MM.1S (cell line): Measurements from ENCODE around the gene NT5M.

Source experiments
- DNase-seq: peaks from one replicate; pipeline ENCODE4 v3.0.0-alpha.2; 2015
- H2AFZ ChIP-seq: fragments of 300-600 bp; sonication (generic); 2 replicates; pipeline ENCODE4 v1.6.0; 2016; ENCODE audit warnings: antibody characterized with exemption, low read length
- H3F3A ChIP-seq: fragments of 300-600 bp; sonication (generic); 2 replicates; pipeline ENCODE4 v1.6.1; 2016; ENCODE audit warnings: mild to moderate bottlenecking, antibody characterized with exemption, low read length, moderate library complexity, mixed read lengths; ENCODE audit not compliant: insufficient read depth
- H3K27ac ChIP-seq: fragments of 300-600 bp; sonication (generic); 2 replicates; pipeline ENCODE4 v1.5.1; 2016; ENCODE audit warnings: mild to moderate bottlenecking, low read length
- H3K27me3 ChIP-seq: fragments of 300-600 bp; sonication (generic); replicated peaks from 2 replicates; pipeline ENCODE4 v1.6.0; 2016; ENCODE audit warnings: low read length; ENCODE audit not compliant: insufficient read depth
- H3K36me3 ChIP-seq: fragments of 300-600 bp; sonication (generic); replicated peaks from 2 replicates; pipeline ENCODE4 v1.6.1; 2016; ENCODE audit warnings: mild to moderate bottlenecking, low read length, mixed read lengths; ENCODE audit not compliant: insufficient read depth
- H3K4me1 ChIP-seq: fragments of 300-600 bp; sonication (generic); 2 replicates; pipeline ENCODE4 v1.6.1; 2016; ENCODE audit warnings: low read length, mixed read lengths
- H3K4me2 ChIP-seq: fragments of 300-600 bp; sonication (generic); 2 replicates; pipeline ENCODE4 v1.6.0; 2016; ENCODE audit warnings: low read depth, low read length
- H3K4me3 ChIP-seq: fragments of 300-600 bp; sonication (generic); 2 replicates; pipeline ENCODE4 v1.5.1; 2016; ENCODE audit warnings: low read length, mixed read lengths
- H3K79me2 ChIP-seq: fragments of 300-600 bp; sonication (generic); 2 replicates; pipeline ENCODE4 v1.6.1; 2016; ENCODE audit warnings: mixed run types, low read length, mixed read lengths
- H3K9ac ChIP-seq: fragments of 300-600 bp; sonication (generic); 2 replicates; pipeline ENCODE4 v1.6.1; 2016; ENCODE audit warnings: low read length, mixed read lengths
- H3K9me2 ChIP-seq: fragments of 300-600 bp; sonication (generic); replicated peaks from 2 replicates; pipeline ENCODE4 v1.6.1; 2016; ENCODE audit warnings: mild to moderate bottlenecking, low read length, mixed read lengths; ENCODE audit not compliant: insufficient read depth
- H3K9me3 ChIP-seq: fragments of 300-600 bp; sonication (generic); replicated peaks from 2 replicates; pipeline ENCODE4 v1.6.1; 2016; ENCODE audit warnings: mild to moderate bottlenecking, low read length, mixed read lengths; ENCODE audit not compliant: insufficient read depth
- H4K20me1 ChIP-seq: fragments of 300-600 bp; sonication (generic); 2 replicates; pipeline ENCODE4 v1.6.1; 2016; ENCODE audit warnings: mild to moderate bottlenecking, low read length, moderate library complexity, mixed read lengths; ENCODE audit not compliant: insufficient read depth
- EZH2 ChIP-seq: fragments of 300-600 bp; sonication (generic); optimal IDR thresholded peaks from 2 replicates; pipeline ENCODE3; 2017; ENCODE audit warnings: low read depth, mild to moderate bottlenecking, antibody characterized with exemption, low read length, mixed read lengths
- EZH2phosphoT487 ChIP-seq: fragments of 300-600 bp; sonication (generic); IDR thresholded peaks from 2 replicates; pipeline ENCODE4 v1.6.1; 2018; ENCODE audit warnings: antibody characterized with exemption, low read length
- TF ChIP-seq, protein P1 (sequence below): fragments of 300-600 bp; sonication (generic); IDR thresholded peaks from 2 replicates; pipeline ENCODE4 v1.5.1; 2016; ENCODE audit warnings: antibody characterized with exemption, low read length, mixed read lengths

The NT5M gene

DNA sequence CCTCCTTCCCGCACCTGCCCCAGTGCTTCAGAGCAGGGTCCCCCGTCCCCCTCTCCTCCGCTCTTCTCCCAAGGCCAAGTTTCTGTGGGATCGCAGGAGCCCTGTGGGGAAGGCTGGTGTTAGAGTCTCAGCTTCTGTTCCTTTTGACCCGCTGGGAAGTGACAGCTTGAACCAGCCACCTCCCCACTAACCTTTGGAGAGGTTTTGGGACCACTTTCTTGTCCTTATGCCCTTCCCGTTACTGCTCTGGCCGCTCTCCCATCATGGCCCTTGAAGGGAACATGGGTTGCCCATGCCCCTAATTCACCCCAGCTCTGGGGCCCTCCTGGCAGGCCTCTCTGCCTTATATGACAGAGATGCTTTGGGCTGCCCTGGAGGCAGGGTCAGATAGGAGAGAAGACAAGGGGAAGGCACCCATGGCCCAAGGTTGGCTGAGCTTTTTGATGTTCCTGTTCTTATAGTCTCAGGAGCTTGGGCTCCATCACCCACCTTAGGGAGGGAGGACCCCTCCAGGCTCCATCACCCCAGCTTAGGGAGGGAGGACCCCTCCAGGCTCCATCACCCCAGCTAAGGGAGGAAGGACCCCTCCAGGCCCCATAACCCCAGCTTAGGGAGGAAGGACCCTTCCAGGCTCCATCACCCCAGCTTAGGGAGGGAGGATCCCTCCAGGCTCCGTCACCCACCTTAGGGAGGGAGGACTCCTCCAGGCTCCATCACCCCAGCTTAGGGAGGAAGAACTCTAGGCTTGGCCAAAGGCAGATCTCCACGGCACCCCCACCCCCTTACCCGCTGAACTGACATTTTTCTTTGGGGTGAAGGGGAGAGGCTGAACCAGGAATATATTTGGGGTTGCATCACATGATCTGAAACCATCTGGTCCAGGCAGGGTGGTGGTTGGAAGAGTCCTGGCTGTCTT is 45.0 kb downstream of the NT5M start:
- Histone ChIP-seq H3K36me3 (no peaks in the 10 kb centered on the region), H3K9me3 (no peaks in the 10 kb centered on the region), H3F3A (no peaks in the 10 kb centered on the region), H3K4me2 (no peak overlapping the region), H3K9me2 (no peaks in the 10 kb centered on the region), H3K27ac (no peak overlapping the region), H3K4me3 (no peak overlapping the region), H3K79me2 (no peaks in the 10 kb centered on the region), H3K9ac (no peak overlapping the region), H3K4me1 (peaks cover 6% of the 10 kb centered on the region; the same call in 1 of the 2 replicates), H3K27me3 (no peaks in the 10 kb centered on the region), H4K20me1 (no peaks in the 10 kb centered on the region), H2AFZ (no peak overlapping the region)
- TF ChIP-seq EZH2phosphoT487, result no peak
- DNase-seq, result no peak

DNA sequence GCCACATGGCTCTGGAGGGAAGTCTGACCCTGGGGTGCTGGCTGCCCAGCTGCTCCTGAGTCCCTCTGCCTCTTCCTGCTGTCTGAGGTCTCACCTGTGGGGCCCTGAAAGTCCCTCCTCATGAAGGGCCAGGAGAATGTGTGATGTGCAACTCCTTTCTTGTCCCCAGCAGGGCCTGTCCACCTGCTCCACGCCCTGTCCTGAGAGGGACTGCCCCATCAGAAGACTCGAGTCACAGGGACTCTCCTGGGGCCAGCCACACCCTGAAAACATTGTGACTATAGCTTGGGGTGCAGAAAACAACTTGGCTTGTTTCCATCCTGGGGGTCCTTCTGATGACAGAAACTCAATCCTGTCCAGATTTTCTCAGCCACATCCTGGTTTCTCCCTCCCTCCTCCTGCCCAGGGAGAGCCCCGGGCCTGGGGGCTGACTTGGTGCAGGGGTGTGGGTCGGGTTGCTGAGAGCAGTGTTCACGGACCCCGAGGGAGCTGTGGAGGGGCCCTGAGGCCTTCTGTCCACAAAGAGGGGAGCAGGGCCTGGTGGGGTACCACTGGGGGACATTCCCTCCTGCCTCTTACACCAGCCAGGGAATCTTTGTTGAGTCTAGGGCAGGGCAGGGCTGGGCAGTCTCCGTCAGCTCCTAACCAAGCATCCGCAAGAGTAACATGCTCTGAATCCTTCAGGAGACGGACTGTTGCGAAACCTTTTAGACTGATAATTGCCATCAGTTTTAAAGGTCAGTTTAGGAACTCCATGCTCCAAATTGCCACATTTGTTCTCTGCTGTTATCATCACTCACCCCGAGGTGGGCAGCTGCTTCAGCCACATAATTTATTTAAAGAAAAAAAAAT is 45.9 kb downstream of the NT5M start:
- H3K36me3 ChIP-seq, result no peaks in the 10 kb centered on the region
- TF ChIP-seq, protein P1, sequence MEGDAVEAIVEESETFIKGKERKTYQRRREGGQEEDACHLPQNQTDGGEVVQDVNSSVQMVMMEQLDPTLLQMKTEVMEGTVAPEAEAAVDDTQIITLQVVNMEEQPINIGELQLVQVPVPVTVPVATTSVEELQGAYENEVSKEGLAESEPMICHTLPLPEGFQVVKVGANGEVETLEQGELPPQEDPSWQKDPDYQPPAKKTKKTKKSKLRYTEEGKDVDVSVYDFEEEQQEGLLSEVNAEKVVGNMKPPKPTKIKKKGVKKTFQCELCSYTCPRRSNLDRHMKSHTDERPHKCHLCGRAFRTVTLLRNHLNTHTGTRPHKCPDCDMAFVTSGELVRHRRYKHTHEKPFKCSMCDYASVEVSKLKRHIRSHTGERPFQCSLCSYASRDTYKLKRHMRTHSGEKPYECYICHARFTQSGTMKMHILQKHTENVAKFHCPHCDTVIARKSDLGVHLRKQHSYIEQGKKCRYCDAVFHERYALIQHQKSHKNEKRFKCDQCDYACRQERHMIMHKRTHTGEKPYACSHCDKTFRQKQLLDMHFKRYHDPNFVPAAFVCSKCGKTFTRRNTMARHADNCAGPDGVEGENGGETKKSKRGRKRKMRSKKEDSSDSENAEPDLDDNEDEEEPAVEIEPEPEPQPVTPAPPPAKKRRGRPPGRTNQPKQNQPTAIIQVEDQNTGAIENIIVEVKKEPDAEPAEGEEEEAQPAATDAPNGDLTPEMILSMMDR, result no peak
- DNase-seq, result no peak
- H3K9me2 ChIP-seq, result no peaks in the 10 kb centered on the region
- H3K27me3 ChIP-seq, result no peaks in the 10 kb centered on the region
- no peak overlapping the region for H3K27ac ChIP-seq
- H3K9ac ChIP-seq, result no peak overlapping the region
- no peak overlapping the region for H3K4me2 ChIP-seq
- peaks cover 6% of the 10 kb centered on the region; the same call in 1 of the 2 replicates for H3K4me1 ChIP-seq
- no peaks in the 10 kb centered on the region for H3F3A ChIP-seq
- H3K4me3 ChIP-seq, result no peak overlapping the region
- no peaks in the 10 kb centered on the region for H3K9me3 ChIP-seq
- H3K79me2 ChIP-seq, result no peaks in the 10 kb centered on the region
- H4K20me1 ChIP-seq, result no peaks in the 10 kb centered on the region
- H2AFZ ChIP-seq, result no peak overlapping the region

DNA sequence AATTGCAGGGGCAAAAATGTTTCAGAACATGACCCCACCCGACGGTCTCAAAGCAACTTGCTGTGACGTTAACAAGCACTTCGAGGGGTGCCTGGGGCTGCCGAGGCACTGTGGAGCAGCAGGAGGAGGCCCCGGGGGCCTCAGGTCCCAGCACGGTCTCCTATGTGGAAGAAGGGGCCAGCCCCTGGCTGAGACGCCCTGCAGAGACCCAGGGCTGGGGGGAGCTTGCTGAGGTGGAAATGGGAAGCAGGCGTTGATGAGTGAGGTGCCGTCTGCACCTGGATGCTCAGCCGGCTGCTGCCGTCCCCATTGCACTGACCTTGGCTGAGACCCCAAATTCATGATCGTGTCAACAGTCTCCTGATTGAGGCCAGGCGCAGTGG is 46.5 kb downstream of the NT5M start:
- no peaks in the 10 kb centered on the region for H3K79me2 ChIP-seq
- no peaks in the 10 kb centered on the region for H3K27me3 ChIP-seq
- H3F3A ChIP-seq, result no peaks in the 10 kb centered on the region
- no peaks in the 10 kb centered on the region for H4K20me1 ChIP-seq
- H3K27ac ChIP-seq, result no peak overlapping the region
- no peak for DNase-seq
- TF ChIP-seq, protein P1, result no peak
- TF ChIP-seq EZH2, result no peak
- TF ChIP-seq EZH2phosphoT487, result no peak
- H3K4me2 ChIP-seq, result no peak overlapping the region
- H3K9me3 ChIP-seq, result no peaks in the 10 kb centered on the region
- no peak overlapping the region for H3K4me3 ChIP-seq
- H3K9me2 ChIP-seq, result no peaks in the 10 kb centered on the region
- no peak overlapping the region for H3K9ac ChIP-seq
- H2AFZ ChIP-seq, result no peak overlapping the region
- peaks cover 6% of the 10 kb centered on the region; the same call in 1 of the 2 replicates for H3K4me1 ChIP-seq
- H3K36me3 ChIP-seq, result no peaks in the 10 kb centered on the region
